ENCODE data around the gene SORCS3. TPM values are rescaled to one million over a fixed set of nuclear protein-coding genes. Genes with fewer than 3 reads are reported as not detected.

The SORCS3 gene
- polyA plus RNA-seq, 1 donor, result not detected

DNA sequence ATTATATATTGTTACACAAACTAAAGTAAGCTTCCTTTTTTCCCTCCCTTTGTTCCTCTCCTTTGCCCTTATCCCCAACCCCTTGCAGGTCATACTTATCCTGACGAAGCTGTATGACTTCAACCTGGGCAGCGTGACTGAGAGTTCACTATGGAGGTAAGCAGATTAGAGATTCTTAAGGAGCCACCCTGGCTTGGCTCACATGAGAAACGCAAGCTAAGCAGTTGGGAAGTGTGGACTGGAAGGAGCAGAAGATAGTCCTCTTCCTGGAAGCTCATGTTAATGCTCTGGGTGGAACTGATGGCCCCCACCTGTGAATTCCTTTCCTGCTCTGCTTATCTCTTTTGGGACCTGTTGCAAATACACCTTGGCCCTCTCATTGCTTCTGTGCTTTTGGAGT, 201.6 kb downstream of the SORCS3 start:
- no peak for DNase-seq (ENCODE audit: low read depth)

DNA sequence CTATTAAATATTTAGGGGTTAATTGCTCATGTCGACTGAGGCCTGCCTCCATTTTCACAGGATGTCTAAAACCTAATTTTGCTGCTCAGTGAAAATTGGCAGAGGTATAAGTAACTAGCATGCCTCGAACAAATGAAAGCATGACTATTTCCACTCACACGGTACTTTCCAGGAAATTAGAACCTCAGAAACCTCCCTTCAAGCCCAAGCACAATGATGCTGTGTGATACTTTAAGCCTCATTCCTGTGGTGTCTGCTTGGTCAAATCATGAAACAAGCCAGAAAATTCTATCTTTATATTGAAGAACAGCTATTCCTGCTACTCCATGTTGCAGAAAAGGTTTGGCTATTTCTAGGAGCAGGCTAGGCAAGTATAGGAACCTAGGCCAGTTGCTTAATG, 203.0 kb downstream of the SORCS3 start:
- DNase-seq (ENCODE audit: low read depth), result no peak

GRCh38 chr10:104850023-104850422, 208.9 kb downstream of the SORCS3 start:
- no peak for DNase-seq (ENCODE audit: low read depth)

DNA sequence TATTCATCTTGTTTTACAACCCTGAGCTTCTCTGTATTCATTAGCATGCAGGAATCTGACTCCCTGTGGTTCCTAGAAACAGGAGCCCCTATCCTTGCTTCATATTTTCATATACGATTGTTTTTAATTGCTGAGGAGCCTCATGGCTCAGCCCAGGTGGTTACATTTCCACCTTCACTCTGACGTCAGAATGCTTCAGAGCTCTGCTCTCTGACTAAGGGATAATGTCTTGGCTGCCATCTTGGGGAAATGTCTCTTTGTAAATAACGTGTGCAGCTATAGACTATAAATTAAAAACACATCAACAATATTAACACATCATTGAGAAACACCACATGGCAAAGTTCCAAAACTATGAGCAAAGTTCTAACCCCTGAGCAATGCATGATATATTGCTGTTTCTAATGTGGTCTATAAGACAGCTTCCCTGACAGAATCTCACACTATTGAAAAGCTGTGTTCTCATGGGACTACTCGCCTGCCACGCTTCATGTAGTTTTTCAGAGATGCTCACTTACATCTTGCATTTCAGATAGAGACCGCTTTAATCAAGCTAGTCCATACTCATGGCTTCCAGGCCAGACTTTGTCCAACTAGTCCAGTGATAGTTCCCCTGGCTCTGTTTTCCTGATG, 227.0 kb downstream of the SORCS3 start:
- no peak for DNase-seq (ENCODE audit: low read depth)

GRCh38 chr10:104872691-104873090, 231.6 kb downstream of the SORCS3 start:
- DNase-seq (ENCODE audit: low read depth), result no peak

DNA sequence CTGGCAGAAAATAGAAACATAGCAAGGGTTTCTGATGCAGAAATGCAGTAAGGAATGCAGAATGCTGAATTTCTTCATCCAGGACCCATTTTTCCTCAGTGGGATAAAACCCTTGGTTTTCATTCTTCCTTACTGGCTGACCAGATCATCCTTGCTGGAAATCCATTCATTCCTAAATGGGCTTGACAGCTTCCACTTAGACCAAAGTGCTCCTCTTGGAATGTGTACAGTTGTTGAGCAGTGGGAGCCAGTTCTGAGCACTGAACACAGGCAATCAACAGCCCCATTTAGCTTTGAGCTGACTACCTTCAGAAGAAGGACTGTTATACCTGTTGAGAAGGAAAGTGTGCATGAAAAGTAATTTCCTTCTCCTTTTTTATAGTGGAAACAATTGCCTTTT, 232.1 kb downstream of the SORCS3 start:
- DNase-seq (ENCODE audit: low read depth), result no peak

DNA sequence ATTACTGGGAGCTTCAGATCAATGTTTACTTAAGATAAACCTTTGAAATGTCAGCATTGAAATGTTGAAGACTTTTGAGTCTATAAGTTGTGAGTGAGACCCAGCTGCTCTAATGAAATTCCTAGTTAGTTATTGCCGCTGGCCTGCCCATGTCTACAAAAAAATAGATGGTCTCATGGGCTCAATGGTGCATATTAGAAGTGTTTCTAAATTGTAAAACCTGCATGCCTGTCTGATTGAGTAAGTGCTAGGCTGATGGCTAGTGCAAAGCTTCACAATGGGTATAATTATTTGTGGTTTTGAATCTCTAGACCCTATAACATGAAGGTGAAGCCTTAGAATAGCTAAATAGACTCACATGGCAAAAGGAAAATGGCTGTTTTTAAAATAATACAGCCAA, 234.5 kb downstream of the SORCS3 start:
- no peak for DNase-seq (ENCODE audit: low read depth)

DNA sequence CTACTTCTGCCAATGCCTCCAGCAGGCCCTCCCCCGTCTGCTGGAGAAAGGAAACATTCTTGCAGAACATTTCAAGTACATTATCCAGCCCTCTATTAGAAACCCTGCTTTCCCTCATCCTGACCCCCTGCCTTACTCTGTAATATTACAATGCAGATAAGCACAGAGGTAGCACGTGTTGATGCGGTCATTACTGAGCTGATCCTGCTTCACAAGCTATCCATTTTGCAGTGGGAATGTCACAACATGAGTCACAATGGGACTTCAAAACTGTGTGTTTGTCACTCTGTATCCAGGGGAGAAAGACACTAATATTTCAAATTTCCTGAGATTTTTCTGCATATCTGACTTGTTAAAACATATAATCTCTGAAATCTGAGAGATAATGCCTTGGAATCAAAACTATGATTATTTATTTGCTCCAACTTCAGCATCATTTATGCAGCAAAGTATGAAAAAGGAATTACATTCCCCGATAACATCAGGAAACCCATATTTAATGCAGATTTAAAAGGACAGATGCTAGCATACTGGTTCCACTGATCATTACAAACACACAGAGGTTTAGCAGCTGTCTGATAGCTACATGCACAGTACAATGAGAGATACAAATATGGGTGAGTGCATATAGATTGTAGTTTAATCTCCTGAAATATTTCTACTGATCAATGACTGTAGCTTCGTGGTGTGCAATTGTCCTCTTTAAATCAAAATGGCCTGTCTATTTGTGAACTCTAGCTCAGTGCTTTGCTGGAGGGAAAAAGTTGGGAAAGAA, 239.7 kb downstream of the SORCS3 start:
- DNase-seq (ENCODE audit: low read depth), result no peak

DNA sequence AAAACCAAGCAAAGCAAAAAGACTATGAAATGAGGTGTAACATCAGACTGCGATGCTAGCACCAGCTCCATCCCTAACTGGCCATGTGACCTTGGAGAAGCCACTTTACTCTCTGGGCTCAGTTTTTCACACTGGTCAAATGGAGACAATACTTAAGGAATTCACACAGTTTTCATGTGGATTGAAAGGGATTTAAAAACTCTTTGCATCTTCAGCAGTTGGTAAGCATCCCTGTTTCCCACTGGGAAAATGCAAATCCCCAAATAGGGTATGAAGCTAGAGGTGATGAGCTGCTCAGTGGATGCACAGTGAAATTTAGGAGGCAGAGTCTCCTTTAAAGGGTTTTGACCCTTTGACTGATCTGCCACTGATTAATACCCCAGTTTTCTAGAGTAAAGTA, 240.7 kb downstream of the SORCS3 start:
- no peak for DNase-seq (ENCODE audit: low read depth)

GRCh38 chr10:104892879-104893617, 252.0 kb downstream of the SORCS3 start:
- no peak for DNase-seq (ENCODE audit: low read depth)

- DNase-seq (ENCODE audit: low read depth), result no peak
These were observed 252.6 kb downstream of the SORCS3 start for GRCh38 chr10:104893701-104894100.

DNA sequence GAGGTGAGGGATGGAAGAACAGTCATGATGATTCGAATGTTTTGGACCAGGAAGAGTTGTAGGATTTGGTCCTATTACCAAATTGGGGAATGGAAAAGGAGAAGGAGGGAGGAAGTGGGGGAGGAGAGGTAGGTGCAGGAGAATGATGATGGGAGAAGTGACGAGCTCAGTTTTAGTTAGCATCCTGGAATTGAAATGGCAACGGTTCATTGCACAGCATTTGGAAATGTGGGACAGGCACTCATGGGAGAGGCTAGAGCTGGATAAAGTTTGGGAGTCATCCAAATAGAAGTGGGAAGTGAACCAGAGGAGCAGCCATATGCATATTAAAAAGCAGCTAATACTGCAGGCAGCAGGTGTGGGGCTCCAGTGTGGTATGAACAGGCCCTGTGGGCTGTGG, 253.6 kb downstream of the SORCS3 start:
- DNase-seq (ENCODE audit: low read depth), result peak; percentile 20

- DNase-seq (ENCODE audit: low read depth), result peak; percentile 81
These were observed 254.5 kb downstream of the SORCS3 start for GRCh38 chr10:104895541-104895940.

DNA sequence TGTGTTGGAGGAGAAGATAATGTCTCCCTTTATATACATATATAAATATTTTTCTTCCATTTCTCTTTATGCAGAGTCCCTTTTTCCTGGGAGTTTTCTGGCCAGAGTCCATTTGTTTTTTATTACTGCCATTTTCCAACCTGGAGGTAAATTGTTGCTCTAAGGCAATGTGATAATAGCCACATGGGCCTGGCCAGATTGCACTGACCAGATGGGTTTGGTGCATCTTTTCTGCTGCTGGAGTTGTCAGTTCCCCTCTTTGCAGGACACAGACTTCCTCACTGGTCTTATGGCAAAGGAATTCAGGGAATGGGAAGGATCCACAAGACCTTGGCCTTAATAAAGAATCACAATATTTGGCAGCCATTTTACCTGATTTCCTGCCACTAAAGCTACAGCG, 254.9 kb downstream of the SORCS3 start:
- DNase-seq (ENCODE audit: low read depth), result no peak

DNA sequence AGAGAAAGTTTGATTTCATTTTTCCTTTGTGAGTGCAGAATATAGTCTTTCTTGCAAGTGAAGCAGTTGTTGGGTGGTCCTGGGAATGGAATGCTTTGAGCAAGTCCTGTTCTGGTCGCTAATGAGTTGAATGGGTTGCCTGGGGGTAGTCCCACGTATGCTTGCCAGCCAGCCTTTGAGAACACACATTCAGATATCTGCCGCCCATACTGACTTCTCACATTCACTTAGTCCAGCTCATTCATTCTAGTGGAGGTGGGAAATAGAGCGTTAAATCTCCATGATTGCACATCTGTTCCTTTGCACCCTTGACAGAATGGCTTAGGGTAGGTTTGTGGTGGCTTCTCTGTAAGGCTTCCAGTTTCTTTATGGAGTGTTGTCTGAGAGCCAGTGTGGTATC, 256.6 kb downstream of the SORCS3 start:
- DNase-seq (ENCODE audit: low read depth), result no peak

DNA sequence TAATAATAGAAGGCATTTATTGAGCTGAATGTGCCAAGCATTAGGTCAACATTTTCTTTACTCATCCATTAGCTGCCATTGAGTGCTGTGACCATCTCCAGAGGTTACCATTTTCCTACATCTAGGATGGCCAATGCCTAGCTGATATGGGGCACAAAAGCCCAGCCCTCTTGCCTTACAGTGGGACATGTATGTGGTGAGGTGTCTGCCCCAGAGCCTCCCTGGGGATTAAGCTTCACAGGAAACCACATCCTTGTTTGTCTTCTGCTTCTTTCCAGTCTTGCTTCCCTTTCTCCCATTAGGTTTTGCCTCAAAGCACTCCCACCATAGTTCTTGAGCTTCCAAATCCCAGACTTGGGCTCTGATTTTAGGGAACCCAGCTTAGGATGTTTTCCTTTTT, 258.7 kb downstream of the SORCS3 start:
- DNase-seq (ENCODE audit: low read depth), result no peak

- no peak for DNase-seq (ENCODE audit: low read depth)
These were observed 262.3 kb downstream of the SORCS3 start for GRCh38 chr10:104903433-104903832.

GRCh38 chr10:104904753-104905323, 263.7 kb downstream of the SORCS3 start:
- DNase-seq (ENCODE audit: low read depth), result no peak

DNA sequence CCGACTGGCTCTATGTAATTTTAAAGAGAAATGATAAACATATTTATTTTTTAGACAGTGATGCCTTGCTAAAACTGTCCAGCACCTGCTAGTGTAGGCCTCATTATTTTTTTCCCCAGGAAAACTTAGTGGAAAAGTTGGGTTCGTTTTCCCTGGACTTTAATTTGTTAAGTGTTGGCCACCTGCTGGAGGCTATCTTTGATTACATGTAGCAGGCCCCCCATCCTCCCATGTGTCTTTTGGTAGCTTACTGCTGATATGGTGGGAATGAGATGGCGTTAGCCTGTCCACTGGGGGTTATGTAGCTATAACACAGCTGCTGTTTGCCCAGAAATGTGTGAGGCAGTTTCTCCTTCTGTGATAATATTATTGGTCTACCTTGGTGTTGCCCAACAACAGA, 265.0 kb downstream of the SORCS3 start:
- no peak for DNase-seq (ENCODE audit: low read depth)

- DNase-seq (ENCODE audit: low read depth), result no peak
These were observed 266.4 kb downstream of the SORCS3 start for GRCh38 chr10:104907521-104907920.

DNA sequence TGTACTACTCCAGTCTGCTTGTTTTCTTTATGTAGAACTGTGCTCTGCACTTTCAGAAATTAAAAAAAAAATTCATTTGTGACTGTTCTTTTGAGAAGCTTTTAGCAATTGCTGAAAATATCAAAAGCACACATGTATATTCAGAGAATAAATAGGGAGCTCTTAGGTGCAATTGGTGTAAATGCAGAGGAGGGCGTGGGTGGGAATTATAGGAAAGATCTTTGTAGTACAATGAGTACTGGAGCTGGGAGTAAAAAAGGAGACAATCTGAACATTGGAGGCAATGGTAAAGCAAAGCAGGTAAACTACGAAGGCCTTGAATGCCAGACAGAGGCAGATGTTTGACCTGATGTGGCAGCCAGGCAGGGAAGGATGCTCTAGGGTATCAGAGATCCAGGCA, 267.5 kb downstream of the SORCS3 start:
- no peak for DNase-seq (ENCODE audit: low read depth)

GRCh38 chr10:104910712-104911111, 269.6 kb downstream of the SORCS3 start:
- no peak for DNase-seq (ENCODE audit: low read depth)

DNA sequence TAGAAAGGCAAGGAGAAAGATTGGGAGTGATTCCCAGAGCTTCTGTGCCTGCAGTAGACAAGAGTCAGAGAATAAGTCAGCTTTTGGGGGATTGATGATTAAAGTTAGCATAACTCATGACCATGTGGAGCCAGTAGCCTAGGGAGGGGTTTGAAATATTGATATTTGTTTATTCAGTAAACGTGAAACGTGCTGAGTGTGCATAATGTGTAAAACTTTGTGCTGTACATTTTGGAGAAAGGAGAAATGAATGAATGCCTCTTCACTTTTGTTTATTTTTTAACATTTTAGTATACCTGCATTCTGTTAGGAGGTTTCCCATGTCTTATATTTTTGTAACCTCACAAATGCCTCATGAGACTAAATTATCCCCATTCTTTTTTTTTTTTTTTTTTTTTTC, 272.3 kb downstream of the SORCS3 start:
- DNase-seq (ENCODE audit: low read depth), result no peak
